ENCODE data around the gene IRF5. TPM values are rescaled to one million over a fixed set of nuclear protein-coding genes. Genes with fewer than 3 reads are reported as not detected.
A peak's percentile ranks its signal among the peaks of the same experiment; 100 is the strongest.
"Not testable (repeated sequence)": the region's sequence is repeated elsewhere in the genome, so short reads cannot be mapped to it uniquely, and the experiment has no call there.

IRF5 gene
- total RNA-seq, 1 donor: 76.5 TPM

DNA sequence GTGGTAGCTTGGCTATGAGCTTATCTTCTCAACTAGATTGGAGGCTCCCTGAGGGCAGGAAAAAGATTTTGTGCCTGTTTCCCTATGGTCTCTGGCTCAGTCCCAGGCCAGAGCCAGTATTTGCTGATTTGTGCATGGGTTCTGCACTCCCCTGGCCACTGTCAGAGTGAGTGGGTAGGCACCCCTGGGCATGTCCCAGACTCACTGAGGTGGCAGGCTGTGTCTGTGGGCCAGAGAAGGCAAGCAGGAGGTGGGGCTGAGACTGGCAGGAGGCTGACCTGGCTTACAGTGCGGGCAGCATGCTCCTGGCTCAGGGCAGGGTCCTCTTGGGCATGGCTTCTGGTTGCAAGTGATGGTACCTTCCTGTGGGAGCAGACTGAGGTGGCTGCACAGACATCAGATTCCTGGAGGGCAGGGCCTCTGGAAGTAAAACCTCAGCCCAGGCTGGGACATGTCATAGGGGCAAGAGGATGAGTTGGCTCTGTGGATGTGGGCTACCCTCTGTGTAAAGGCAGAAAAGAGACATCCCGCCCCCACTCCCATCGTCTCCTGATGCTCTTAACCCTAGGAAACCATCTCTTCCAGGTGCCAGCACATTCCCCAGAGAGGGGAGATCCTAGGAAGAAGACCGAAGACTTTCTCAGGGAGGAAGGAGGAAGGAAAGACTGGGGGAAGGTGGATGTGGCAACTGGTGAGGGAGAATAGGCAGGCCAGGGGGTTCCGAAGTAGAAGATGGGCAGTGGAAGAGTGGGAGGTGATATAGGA lies 31.5 kb upstream of the IRF5 start:
- DNase-seq (ENCODE audit: low read depth in 2 of 3, low spot score in 2 of 3): no peak

DNA sequence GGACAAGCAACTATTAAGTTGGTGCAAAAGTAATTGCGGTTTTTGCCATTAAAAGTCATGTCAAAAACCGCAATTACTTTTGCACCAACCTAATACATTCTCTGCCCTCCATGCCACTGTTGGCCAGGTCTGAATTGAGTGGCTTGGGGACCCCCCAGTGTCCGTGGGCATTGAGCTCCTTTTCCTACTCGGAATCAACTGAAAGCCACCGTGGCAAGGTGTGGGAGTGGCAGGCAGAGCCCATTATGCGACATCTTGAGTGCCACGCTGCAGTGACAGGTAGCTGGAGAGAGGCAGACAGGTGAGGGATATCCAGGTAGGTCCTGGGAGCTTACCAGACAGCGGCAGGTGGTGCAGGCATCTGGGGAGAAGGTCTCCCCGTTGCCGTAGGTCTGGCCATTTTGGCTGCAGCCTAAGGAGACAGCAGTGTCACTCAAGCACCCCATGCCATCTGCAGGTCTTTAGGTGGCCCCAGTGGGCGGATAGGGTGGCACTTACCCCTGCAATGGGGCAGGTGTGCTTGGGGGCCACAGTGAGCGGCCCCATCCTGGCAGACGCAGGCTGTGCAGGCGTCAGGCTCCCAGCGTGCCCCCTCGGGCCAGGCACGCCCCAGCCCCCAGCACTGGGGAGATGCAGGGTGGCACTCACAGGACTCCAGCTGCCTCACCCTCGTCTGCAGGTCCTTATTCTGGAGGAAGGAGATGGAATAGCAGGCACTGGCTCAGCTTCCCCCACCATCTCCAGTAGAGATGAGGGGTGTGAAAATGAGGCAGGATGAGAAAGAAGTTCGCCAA lies 30.8 kb upstream of the IRF5 start:
- DNase-seq (ENCODE audit: low read depth in 2 of 3, low spot score in 2 of 3): no peak

DNA sequence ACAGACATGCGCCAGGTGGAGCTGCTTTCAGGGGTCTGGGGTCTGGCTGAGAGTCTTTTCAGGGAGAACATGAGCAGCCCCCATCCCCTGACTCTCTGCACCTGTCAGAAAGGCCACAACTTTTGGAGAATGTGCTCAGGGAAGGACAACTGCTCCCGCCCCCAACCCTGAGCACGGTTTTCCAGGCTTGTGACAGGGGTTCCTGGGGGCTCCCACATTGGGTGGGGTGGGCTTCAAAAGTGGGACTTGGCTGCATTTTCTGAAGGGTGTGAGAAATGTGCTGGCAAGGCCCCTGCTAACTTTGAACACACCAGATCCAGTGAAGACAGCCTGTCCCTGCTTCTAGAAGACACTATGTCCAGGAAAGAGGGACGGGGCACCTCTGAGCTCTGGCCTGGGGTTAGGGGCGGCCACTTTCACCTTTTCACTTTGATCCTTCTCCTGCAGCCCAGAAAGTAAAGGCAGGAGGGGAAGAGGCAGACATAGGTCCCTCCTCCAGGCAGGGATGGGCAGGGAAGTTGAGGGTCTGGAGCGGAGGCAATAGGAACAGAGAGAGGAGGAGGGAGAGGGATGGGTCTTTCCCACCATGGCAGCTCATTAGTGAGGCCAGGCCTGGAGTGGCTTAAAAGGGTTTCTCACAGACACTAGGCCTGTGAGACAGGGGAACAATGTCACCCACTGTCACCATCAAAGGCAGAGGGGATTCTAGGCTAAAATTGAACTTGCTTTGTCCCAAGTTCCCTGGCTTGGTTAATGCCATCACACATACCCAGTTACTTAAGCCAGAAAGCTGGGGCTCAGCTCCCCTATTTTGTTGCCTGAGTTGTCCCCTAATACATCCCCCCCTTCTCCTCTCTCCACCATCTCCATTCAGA lies 28.7 kb upstream of the IRF5 start:
- DNase-seq (ENCODE audit: low read depth in 2 of 3, low spot score in 2 of 3): no peak

- DNase-seq (ENCODE audit: low read depth in 2 of 3, low spot score in 2 of 3): peak in 1 of 3 donors; percentile 15
Measured at GRCh38 chr7:128909625-128910568, 27.8 kb upstream of the IRF5 start.

- DNase-seq (ENCODE audit: low read depth in 2 of 3, low spot score in 2 of 3): no peak
Measured at GRCh38 chr7:128910569-128910945, 27.2 kb upstream of the IRF5 start, which contains the start of gene KCP. TSS of gene KCP (minus strand) at chr7:128910709. CDS start at chr7:128910676, 33 bp downstream.

DNA sequence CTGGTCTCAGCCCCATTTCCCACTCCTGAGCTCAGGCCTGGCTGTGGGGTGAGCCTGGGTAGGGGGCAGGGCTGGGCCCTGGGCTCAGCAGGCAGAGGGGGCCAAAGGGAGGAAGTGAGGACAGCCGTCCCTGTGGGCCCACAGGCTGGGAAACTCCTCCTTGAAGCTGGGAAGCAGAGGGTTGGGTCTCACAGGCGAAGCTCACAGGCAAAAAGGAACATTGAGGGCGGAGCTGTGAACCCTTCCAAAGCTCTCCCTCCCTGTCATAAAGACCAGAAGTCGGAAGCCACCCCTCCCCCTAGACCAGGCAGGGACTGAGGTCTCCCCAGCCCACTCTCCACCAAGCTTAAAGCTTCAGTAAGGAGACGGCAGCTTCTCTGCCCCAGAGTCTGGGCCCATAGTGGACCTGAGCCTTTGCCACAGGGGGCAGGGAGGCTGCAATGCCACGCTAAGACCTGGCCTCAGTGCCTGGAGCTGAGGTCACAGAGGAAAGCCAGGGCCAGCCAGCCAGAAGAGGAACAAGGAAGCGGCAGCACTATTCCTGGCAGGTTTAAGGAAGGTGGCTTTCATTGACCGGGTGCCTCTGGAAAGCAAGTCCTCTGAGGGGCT lies 26.2 kb upstream of the IRF5 start:
- no peak for DNase-seq (ENCODE audit: low read depth in 2 of 3, low spot score in 2 of 3)

- no peak for DNase-seq (ENCODE audit: low read depth in 2 of 3, low spot score in 2 of 3)
Measured at GRCh38 chr7:128912281-128912680, 25.4 kb upstream of the IRF5 start.

- not testable (repeated sequence) for DNase-seq (ENCODE audit: low read depth in 2 of 3, low spot score in 2 of 3)
Measured at GRCh38 chr7:128912709-128913495, 24.8 kb upstream of the IRF5 start.

- no peak for DNase-seq (ENCODE audit: low read depth in 2 of 3, low spot score in 2 of 3)
Measured at GRCh38 chr7:128913870-128914565, 23.7 kb upstream of the IRF5 start.

- peak in 1 of 3 donors; percentile 45 for DNase-seq (ENCODE audit: low read depth in 2 of 3, low spot score in 2 of 3)
Measured at GRCh38 chr7:128914566-128915151, 23.1 kb upstream of the IRF5 start.

- no peak for DNase-seq (ENCODE audit: low read depth in 2 of 3, low spot score in 2 of 3)
Measured at GRCh38 chr7:128915271-128915819, 22.4 kb upstream of the IRF5 start.

- no peak for DNase-seq (ENCODE audit: low read depth in 2 of 3, low spot score in 2 of 3)
Measured at GRCh38 chr7:128915841-128916642, 21.7 kb upstream of the IRF5 start.

DNA sequence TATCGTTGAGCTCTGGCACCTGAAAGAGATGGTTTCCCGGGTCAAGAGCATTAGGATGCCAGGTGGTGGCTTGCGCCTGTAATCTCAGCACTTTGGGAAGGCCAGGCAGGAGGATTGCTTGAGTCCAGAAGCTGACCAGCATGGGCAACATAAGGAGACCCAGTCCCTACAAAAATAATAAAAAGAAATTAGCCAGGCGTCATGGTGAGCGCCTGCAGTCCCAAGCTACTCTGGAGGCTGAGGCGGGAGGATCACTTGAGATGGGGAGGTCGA lies 21.1 kb upstream of the IRF5 start:
- no peak for DNase-seq (ENCODE audit: low read depth in 2 of 3, low spot score in 2 of 3)

DNA sequence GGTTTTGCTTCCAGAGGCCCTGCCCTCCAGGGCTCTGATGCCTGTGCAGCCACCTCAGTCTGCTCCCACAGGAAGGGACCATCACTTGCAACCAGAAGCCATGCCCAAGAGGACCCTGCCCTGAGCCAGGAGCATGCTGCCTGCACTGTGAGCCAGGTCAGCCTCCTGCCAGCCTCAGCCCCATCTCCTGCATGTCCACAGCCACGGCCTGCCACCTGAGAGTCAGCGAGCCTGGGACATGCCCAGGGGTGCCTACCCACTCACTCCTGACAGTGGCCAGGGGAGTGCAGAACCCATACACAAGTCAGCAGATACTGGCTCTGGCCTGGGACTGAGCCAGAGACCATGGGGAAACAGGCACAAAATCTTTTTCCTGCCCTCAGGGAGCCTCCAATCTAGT lies 20.6 kb upstream of the IRF5 start:
- no peak for DNase-seq (ENCODE audit: low read depth in 2 of 3, low spot score in 2 of 3)

GRCh38 chr7:128918016-128918665 lies 19.6 kb upstream of the IRF5 start:
- DNase-seq (ENCODE audit: low read depth in 2 of 3, low spot score in 2 of 3): no peak

- DNase-seq (ENCODE audit: low read depth in 2 of 3, low spot score in 2 of 3): no peak
Measured at GRCh38 chr7:128919241-128919640, 18.5 kb upstream of the IRF5 start.
